SK-N-SH (cell line): ENCODE measurements around the gene OSBPL6.

Experiments
- EZH2phosphoT487 ChIP-seq: fragments of 200-600 bp; sonication (generic); IDR thresholded peaks from 2 replicates; pipeline ENCODE4 v1.6.1; 2017; ENCODE audit warnings: low read depth, mixed run types, mild to moderate bottlenecking, antibody characterized with exemption, moderate library complexity, borderline replicate concordance
- GABPA ChIP-seq: IDR thresholded peaks from 2 replicates; pipeline ENCODE4 v1.4.0; 2012; ENCODE audit warnings: low read depth, mild to moderate bottlenecking
- GATA2 ChIP-seq: sonication (generic); formaldehyde crosslinking; IDR thresholded peaks from 2 replicates; pipeline ENCODE4 v1.5.0; 2020; ENCODE audit warnings: mild to moderate bottlenecking, missing genetic modification reagents
- MAX ChIP-seq: IDR thresholded peaks from 2 replicates; pipeline ENCODE4 v1.4.0; 2012; ENCODE audit warnings: low read depth
- NFIC ChIP-seq: IDR thresholded peaks from 2 replicates; pipeline ENCODE4 v1.4.0; 2012; ENCODE audit warnings: borderline replicate concordance
- POLR2AphosphoS5 ChIP-seq: IDR thresholded peaks from 2 replicates; pipeline ENCODE4 v1.6.1; 2012; ENCODE audit warnings: low read depth, low read length
- RAD21 ChIP-seq: IDR thresholded peaks from 2 replicates; pipeline ENCODE4 v1.6.1; 2012; ENCODE audit warnings: mild to moderate bottlenecking, low read length
- SMC3 ChIP-seq: IDR thresholded peaks from 2 replicates; pipeline ENCODE4 v1.6.1; 2012; ENCODE audit warnings: low read depth, low read length, improper control_type of control experiment
- TAF1 ChIP-seq: IDR thresholded peaks from 2 replicates; pipeline ENCODE4 v1.6.1; 2012; ENCODE audit warnings: low read depth, mild to moderate bottlenecking, low read length, moderate library complexity, borderline replicate concordance
- TCF12 ChIP-seq: IDR thresholded peaks from 2 replicates; pipeline ENCODE4 v1.4.0; 2012
- TF ChIP-seq, protein P1 (sequence below): fragments of 200-600 bp; sonication (generic); IDR thresholded peaks from 2 replicates; pipeline ENCODE4 v1.6.1; 2017; ENCODE audit warnings: antibody characterized with exemption, mild to moderate bottlenecking, moderate library complexity
- TF ChIP-seq, protein P2 (sequence below): IDR thresholded peaks from 2 replicates; pipeline ENCODE4 v1.4.0; 2012; ENCODE audit warnings: low read depth, borderline replicate concordance

DNA sequence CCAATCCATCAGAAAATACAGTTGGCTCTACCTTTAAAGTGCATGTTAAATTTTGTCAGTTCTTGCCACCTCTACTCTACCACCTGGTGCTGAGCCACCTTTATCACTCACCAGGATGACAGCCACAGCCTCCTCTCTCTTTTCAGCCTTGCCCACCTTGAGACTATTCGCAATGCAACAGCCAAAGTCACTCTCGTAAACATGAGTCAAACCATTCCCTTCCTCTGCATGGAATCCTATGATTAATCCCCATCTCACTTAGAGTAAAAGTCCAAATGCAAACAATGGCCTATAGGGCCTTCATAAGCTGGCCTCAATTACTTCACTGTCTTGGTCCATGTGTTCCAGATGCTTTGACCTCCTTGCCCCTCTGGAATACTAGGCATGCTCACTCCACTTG lies 5.8 kb upstream of the OSBPL6 start:
- TF ChIP-seq RAD21 (no peak), GATA2 (CRISPR knock-in tag) (no peak), POLR2AphosphoS5 (no peak), MAX (no peak), GABPA (no peak), NFIC (no peak), TAF1 (no peak), SMC3 (no peak), EZH2phosphoT487 (no peak), TCF12 (no peak)
- TF ChIP-seq, protein P1, sequence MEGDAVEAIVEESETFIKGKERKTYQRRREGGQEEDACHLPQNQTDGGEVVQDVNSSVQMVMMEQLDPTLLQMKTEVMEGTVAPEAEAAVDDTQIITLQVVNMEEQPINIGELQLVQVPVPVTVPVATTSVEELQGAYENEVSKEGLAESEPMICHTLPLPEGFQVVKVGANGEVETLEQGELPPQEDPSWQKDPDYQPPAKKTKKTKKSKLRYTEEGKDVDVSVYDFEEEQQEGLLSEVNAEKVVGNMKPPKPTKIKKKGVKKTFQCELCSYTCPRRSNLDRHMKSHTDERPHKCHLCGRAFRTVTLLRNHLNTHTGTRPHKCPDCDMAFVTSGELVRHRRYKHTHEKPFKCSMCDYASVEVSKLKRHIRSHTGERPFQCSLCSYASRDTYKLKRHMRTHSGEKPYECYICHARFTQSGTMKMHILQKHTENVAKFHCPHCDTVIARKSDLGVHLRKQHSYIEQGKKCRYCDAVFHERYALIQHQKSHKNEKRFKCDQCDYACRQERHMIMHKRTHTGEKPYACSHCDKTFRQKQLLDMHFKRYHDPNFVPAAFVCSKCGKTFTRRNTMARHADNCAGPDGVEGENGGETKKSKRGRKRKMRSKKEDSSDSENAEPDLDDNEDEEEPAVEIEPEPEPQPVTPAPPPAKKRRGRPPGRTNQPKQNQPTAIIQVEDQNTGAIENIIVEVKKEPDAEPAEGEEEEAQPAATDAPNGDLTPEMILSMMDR, result no peak
- TF ChIP-seq, protein P2, sequence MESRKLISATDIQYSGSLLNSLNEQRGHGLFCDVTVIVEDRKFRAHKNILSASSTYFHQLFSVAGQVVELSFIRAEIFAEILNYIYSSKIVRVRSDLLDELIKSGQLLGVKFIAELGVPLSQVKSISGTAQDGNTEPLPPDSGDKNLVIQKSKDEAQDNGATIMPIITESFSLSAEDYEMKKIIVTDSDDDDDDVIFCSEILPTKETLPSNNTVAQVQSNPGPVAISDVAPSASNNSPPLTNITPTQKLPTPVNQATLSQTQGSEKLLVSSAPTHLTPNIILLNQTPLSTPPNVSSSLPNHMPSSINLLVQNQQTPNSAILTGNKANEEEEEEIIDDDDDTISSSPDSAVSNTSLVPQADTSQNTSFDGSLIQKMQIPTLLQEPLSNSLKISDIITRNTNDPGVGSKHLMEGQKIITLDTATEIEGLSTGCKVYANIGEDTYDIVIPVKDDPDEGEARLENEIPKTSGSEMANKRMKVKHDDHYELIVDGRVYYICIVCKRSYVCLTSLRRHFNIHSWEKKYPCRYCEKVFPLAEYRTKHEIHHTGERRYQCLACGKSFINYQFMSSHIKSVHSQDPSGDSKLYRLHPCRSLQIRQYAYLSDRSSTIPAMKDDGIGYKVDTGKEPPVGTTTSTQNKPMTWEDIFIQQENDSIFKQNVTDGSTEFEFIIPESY, result no peak
